ENCODE data around the gene IGSF21. TPM values are rescaled to one million over a fixed set of nuclear protein-coding genes. Genes with fewer than 3 reads are reported as not detected.

Gene IGSF21
- total RNA-seq, 2 experiments from 2014 or later, result not detected

- POLR2A ChIA-PET, result no interaction called here
- TF ChIP-seq CTCF (IDR thresholded peaks at IDR 0.05), result no peak
These were observed 66.4 kb downstream of the IGSF21 start for GRCh38 chr1:18174037-18174436.

GRCh38 chr1:18175051-18175450 is 67.5 kb downstream of the IGSF21 start:
- Histone ChIP-seq H3K9me3 (ENCODE audit: control insufficient read depth in 1 of 2, insufficient read depth in 1 of 2, low read length in 2 of 2) (peaks cover 0 to 4% of the 10 kb centered on the region in 2 experiments), H3K27ac (ENCODE audit: low read depth in 1 of 2, low read length in 2 of 2) (no peak overlapping the region), H3K4me1 (ENCODE audit: insufficient read depth, low read length) (no peaks in the 10 kb centered on the region), H3K36me3 (ENCODE audit: insufficient read depth, low read length) (no peaks in the 10 kb centered on the region), H3K4me3 (ENCODE audit: low read length) (no peak overlapping the region), H3K27me3 (ENCODE audit: control insufficient read depth in 1 of 2, insufficient read depth in 2 of 2, low read length in 2 of 2) (peaks cover 4 to 13% of the 10 kb centered on the region in 2 experiments)
- intact Hi-C loops (cut with DNase I, micrococcal nuclease), result no loop called here
- Mint-ChIP-seq H3K9me3 (no peaks in the 10 kb centered on the region), H3K27ac (no peak overlapping the region), H3K27me3 (peaks cover 36% of the 10 kb centered on the region), H3K4me1 (ENCODE audit: low read depth) (no peaks in the 10 kb centered on the region), H3K36me3 (ENCODE audit: low read depth) (no peaks in the 10 kb centered on the region), H3K4me3 (no peak overlapping the region)
- DNase-seq (no peak), ATAC-seq (ENCODE audit: poor library complexity) (no peak)
- TF ChIP-seq CTCF (IDR thresholded peaks at IDR 0.05), result no peak
- ChIA-PET POLR2A (no interaction called here), CTCF (no interaction called here)

More at GRCh38 chr1:18174037-18174436, 66.4 kb downstream of the IGSF21 start:
- Mint-ChIP-seq H3K9me3 (no peaks in the 10 kb centered on the region), H3K4me1 (ENCODE audit: low read depth) (no peaks in the 10 kb centered on the region), H3K36me3 (ENCODE audit: low read depth) (no peaks in the 10 kb centered on the region), H3K4me3 (no peak overlapping the region), H3K27me3 (peaks cover 33% of the 10 kb centered on the region), H3K27ac (no peak overlapping the region)
- ATAC-seq (ENCODE audit: poor library complexity) (no peak), DNase-seq (no peak)
- Histone ChIP-seq H3K9me3 (ENCODE audit: control insufficient read depth in 1 of 2, insufficient read depth in 1 of 2, low read length in 2 of 2) (peaks cover 0 to 3% of the 10 kb centered on the region in 2 experiments), H3K27ac (ENCODE audit: low read depth in 1 of 2, low read length in 2 of 2) (no peak overlapping the region), H3K27me3 (ENCODE audit: control insufficient read depth in 1 of 2, insufficient read depth in 2 of 2, low read length in 2 of 2) (peaks cover 3 to 10% of the 10 kb centered on the region in 2 experiments), H3K4me1 (ENCODE audit: insufficient read depth, low read length) (no peaks in the 10 kb centered on the region), H3K4me3 (ENCODE audit: low read length) (no peak overlapping the region), H3K36me3 (ENCODE audit: insufficient read depth, low read length) (no peaks in the 10 kb centered on the region)
- intact Hi-C loops (cut with DNase I, micrococcal nuclease), result no loop called here
- CTCF ChIA-PET, result no interaction called here

- no peaks in the 10 kb centered on the region for H3K9me3 Mint-ChIP-seq
- Histone ChIP-seq H3K4me1 (ENCODE audit: insufficient read depth, low read length) (no peaks in the 10 kb centered on the region), H3K27me3 (ENCODE audit: control insufficient read depth in 1 of 2, insufficient read depth in 2 of 2, low read length in 2 of 2) (peaks cover 4 to 13% of the 10 kb centered on the region in 2 experiments), H3K36me3 (ENCODE audit: insufficient read depth, low read length) (no peaks in the 10 kb centered on the region), H3K9me3 (ENCODE audit: control insufficient read depth in 1 of 2, insufficient read depth in 1 of 2, low read length in 2 of 2) (peaks cover 0 to 4% of the 10 kb centered on the region in 2 experiments), H3K27ac (ENCODE audit: low read depth in 1 of 2, low read length in 2 of 2) (no peak overlapping the region), H3K4me3 (ENCODE audit: low read length) (no peak overlapping the region)
- H3K36me3 Mint-ChIP-seq (ENCODE audit: low read depth), result no peaks in the 10 kb centered on the region
- no peak overlapping the region for H3K27ac Mint-ChIP-seq
- CTCF ChIA-PET, result no interaction called here
- H3K27me3 Mint-ChIP-seq, result peaks cover 39% of the 10 kb centered on the region
- no peaks in the 10 kb centered on the region for H3K4me1 Mint-ChIP-seq (ENCODE audit: low read depth)
- intact Hi-C loops (cut with DNase I, micrococcal nuclease), result no loop called here
- H3K4me3 Mint-ChIP-seq, result no peak overlapping the region
- no peak for TF ChIP-seq CTCF (IDR thresholded peaks at IDR 0.05)
- DNase-seq (no peak), ATAC-seq (ENCODE audit: poor library complexity) (no peak)
- POLR2A ChIA-PET, result no interaction called here
These were observed 68.2 kb downstream of the IGSF21 start for GRCh38 chr1:18175530-18176377.

Data from CD4-positive, alpha-beta T cell (primary cell).